HG03520 (cell line): ENCODE results near the gene GINS3.
"Not testable (repeated sequence)": the region's sequence is repeated elsewhere in the genome, so short reads cannot be mapped to it uniquely, and the experiment has no call there.

ENCODE experiments used
- ATAC-seq: cut with Tn5 transposase; IDR thresholded peaks from one replicate; pipeline ENCODE4 v1.9.1; 2021; ENCODE audit warnings: mild to moderate bottlenecking, moderate library complexity; ENCODE audit not compliant: unreplicated experiment

Gene GINS3

GRCh38 chr16:58385218-58385773 is 7.0 kb upstream of the GINS3 start:
- ATAC-seq = no peak

GRCh38 chr16:58389724-58390123 is 2.5 kb upstream of the GINS3 start:
- no peak for ATAC-seq

GRCh38 chr16:58393138-58393504 is 850 bp downstream of the GINS3 start:
- ATAC-seq = no peak

GRCh38 chr16:58396897-58397296 is 4.6 kb downstream of the GINS3 start:
- ATAC-seq = not testable (repeated sequence)

- no peak for ATAC-seq
Measured at GRCh38 chr16:58399718-58400633, 7.7 kb downstream of the GINS3 start.

- not testable (repeated sequence) for ATAC-seq
Measured at GRCh38 chr16:58401305-58401704, 9.0 kb downstream of the GINS3 start.

GRCh38 chr16:58402796-58403195 is 10.5 kb downstream of the GINS3 start:
- ATAC-seq = no peak

GRCh38 chr16:58409316-58409973 is 17.2 kb downstream of the GINS3 start:
- no peak for ATAC-seq

- ATAC-seq = no peak
Measured at GRCh38 chr16:58411336-58411735, 19.1 kb downstream of the GINS3 start.

GRCh38 chr16:58411736-58412614 is 19.7 kb downstream of the GINS3 start:
- no peak for ATAC-seq

GRCh38 chr16:58412615-58412970 is 20.3 kb downstream of the GINS3 start:
- not testable (repeated sequence) for ATAC-seq

- no peak for ATAC-seq
Measured at GRCh38 chr16:58413359-58413758, 21.1 kb downstream of the GINS3 start.

- no peak for ATAC-seq
Measured at GRCh38 chr16:58415003-58415402, 22.7 kb downstream of the GINS3 start.

GRCh38 chr16:58415961-58416360 is 23.7 kb downstream of the GINS3 start:
- ATAC-seq = not testable (repeated sequence)

GRCh38 chr16:58417035-58417434 is 24.8 kb downstream of the GINS3 start:
- ATAC-seq = no peak

- ATAC-seq = no peak
Measured at GRCh38 chr16:58417600-58417999, 25.3 kb downstream of the GINS3 start.

GRCh38 chr16:58418026-58418425 is 25.8 kb downstream of the GINS3 start:
- ATAC-seq = no peak

- no peak for ATAC-seq
Measured at GRCh38 chr16:58418601-58419000, 26.3 kb downstream of the GINS3 start.

GRCh38 chr16:58419241-58419990 is 27.1 kb downstream of the GINS3 start:
- ATAC-seq = no peak

- ATAC-seq = no peak
Measured at GRCh38 chr16:58421059-58421458, 28.8 kb downstream of the GINS3 start.
